Retinal pigment epithelial cell (primary cell): ENCODE data around the gene ELF3.

ENCODE experiments used
- DNase-seq: peaks from one replicate; pipeline ENCODE4 v3.0.0-alpha.2; 2010; ENCODE audit warnings: low read depth
- H3K4me3 ChIP-seq: 2 replicates; pipeline ENCODE4 v1.5.1; 2011; ENCODE audit warnings: mild to moderate bottlenecking, low read length, control low read depth, moderate library complexity
- CTCF ChIP-seq: conservative IDR thresholded peaks from 2 replicates; pipeline ENCODE4 v1.5.1; 2011; ENCODE audit warnings: low read depth, low read length, control low read depth, inconsistent platforms

The ELF3 gene

GRCh38 chr1:201990427-201990826 lies 20.0 kb upstream of the ELF3 start:
- no peak for TF ChIP-seq CTCF
- no peak for DNase-seq
- H3K4me3 ChIP-seq: no peak overlapping the region

GRCh38 chr1:201999625-202000238 lies 10.7 kb upstream of the ELF3 start:
- H3K4me3 ChIP-seq: no peak overlapping the region
- no peak for DNase-seq
- TF ChIP-seq CTCF: peak; percentile 90

- H3K4me3 ChIP-seq: no peak overlapping the region
- TF ChIP-seq CTCF: no peak
- DNase-seq: no peak
Observed at GRCh38 chr1:202002507-202002906, 7.9 kb upstream of the ELF3 start.

GRCh38 chr1:202004711-202005110 lies 5.7 kb upstream of the ELF3 start:
- H3K4me3 ChIP-seq: no peak overlapping the region
- DNase-seq: no peak
- TF ChIP-seq CTCF: no peak

GRCh38 chr1:202005958-202006357 lies 4.4 kb upstream of the ELF3 start:
- no peak overlapping the region for H3K4me3 ChIP-seq
- peak; percentile 47 for TF ChIP-seq CTCF
- no peak for DNase-seq

- no peak for TF ChIP-seq CTCF
- no peak for DNase-seq
- H3K4me3 ChIP-seq: no peak overlapping the region
Observed at GRCh38 chr1:202007304-202007703, 3.1 kb upstream of the ELF3 start.

- DNase-seq: no peak
- no peak for TF ChIP-seq CTCF
- no peak overlapping the region for H3K4me3 ChIP-seq
Observed at GRCh38 chr1:202007805-202008489, 2.4 kb upstream of the ELF3 start.
